ACC112 (cell line): ENCODE results near the gene PCYT1A.

Experiments used
- H2AFZ ChIP-seq: fragments of 200-600 bp; sonication (generic); one replicate; pipeline ENCODE4 v1.6.0; 2017; ENCODE audit warnings: antibody characterized with exemption, low read length; ENCODE audit not compliant: unreplicated experiment
- H3K27ac ChIP-seq: fragments of 200-600 bp; sonication (generic); 2 replicates; pipeline ENCODE4 v1.5.1; 2014; ENCODE audit warnings: low read depth, mild to moderate bottlenecking, antibody characterized with exemption, low read length, moderate library complexity
- H3K27me3 ChIP-seq: fragments of 200-600 bp; sonication (generic); 2 replicates; pipeline ENCODE4 v1.6.1; 2014; ENCODE audit warnings: mild to moderate bottlenecking, antibody characterized with exemption, low read length, moderate library complexity, mixed read lengths; ENCODE audit not compliant: insufficient read depth
- H3K36me3 ChIP-seq: fragments of 200-600 bp; sonication (generic); 2 replicates; pipeline ENCODE4 v1.6.1; 2016; ENCODE audit warnings: mild to moderate bottlenecking, antibody characterized with exemption, low read length, moderate library complexity, mixed read lengths; ENCODE audit not compliant: insufficient read depth
- H3K4me1 ChIP-seq: fragments of 200-600 bp; sonication (generic); one replicate; pipeline ENCODE4 v1.6.1; 2016; ENCODE audit warnings: low read length, mixed read lengths; ENCODE audit not compliant: insufficient read depth, unreplicated experiment, control insufficient read depth
- H3K4me3 ChIP-seq: fragments of 200-600 bp; sonication (generic); 2 replicates; pipeline ENCODE4 v1.5.1; 2014; ENCODE audit warnings: mild to moderate bottlenecking, low read depth, low read length
- H3K79me2 ChIP-seq: fragments of 200-600 bp; sonication (generic); one replicate; pipeline ENCODE4 v1.6.0; 2016; ENCODE audit warnings: low read length; ENCODE audit not compliant: control insufficient read depth, unreplicated experiment, insufficient read depth

PCYT1A gene

GRCh38 chr3:196198771-196199753, 88.5 kb downstream of the PCYT1A start:
- Histone ChIP-seq H3K36me3 (no peaks in the 10 kb centered on the region), H3K4me3 (no peak overlapping the region), H3K4me1 (no peaks in the 10 kb centered on the region), H3K79me2 (no peaks in the 10 kb centered on the region), H3K27me3 (no peaks in the 10 kb centered on the region), H2AFZ (no peak overlapping the region), H3K27ac (no peak overlapping the region)

GRCh38 chr3:196198081-196198675, 89.3 kb downstream of the PCYT1A start:
- H3K27me3 ChIP-seq = no peaks in the 10 kb centered on the region
- H3K36me3 ChIP-seq = no peaks in the 10 kb centered on the region
- no peak overlapping the region for H2AFZ ChIP-seq
- no peaks in the 10 kb centered on the region for H3K4me1 ChIP-seq
- no peaks in the 10 kb centered on the region for H3K79me2 ChIP-seq
- no peak overlapping the region for H3K27ac ChIP-seq
- H3K4me3 ChIP-seq = no peak overlapping the region

GRCh38 chr3:196197524-196197923, 90.0 kb downstream of the PCYT1A start:
- H3K79me2 ChIP-seq = no peaks in the 10 kb centered on the region
- H3K36me3 ChIP-seq = no peaks in the 10 kb centered on the region
- H3K4me3 ChIP-seq = no peak overlapping the region
- no peaks in the 10 kb centered on the region for H3K27me3 ChIP-seq
- H2AFZ ChIP-seq = no peak overlapping the region
- H3K27ac ChIP-seq = no peak overlapping the region
- no peaks in the 10 kb centered on the region for H3K4me1 ChIP-seq

- no peaks in the 10 kb centered on the region for H3K79me2 ChIP-seq
- H3K4me1 ChIP-seq = no peaks in the 10 kb centered on the region
- no peak overlapping the region for H2AFZ ChIP-seq
- H3K36me3 ChIP-seq = no peaks in the 10 kb centered on the region
- no peak overlapping the region for H3K27ac ChIP-seq
- no peaks in the 10 kb centered on the region for H3K27me3 ChIP-seq
- H3K4me3 ChIP-seq = no peak overlapping the region
These were observed 91.8 kb downstream of the PCYT1A start for GRCh38 chr3:196195664-196196265.

GRCh38 chr3:196194542-196194915, 93.0 kb downstream of the PCYT1A start:
- H3K4me3 ChIP-seq = no peak overlapping the region
- no peak overlapping the region for H3K27ac ChIP-seq
- no peaks in the 10 kb centered on the region for H3K4me1 ChIP-seq
- no peaks in the 10 kb centered on the region for H3K79me2 ChIP-seq
- no peak overlapping the region for H2AFZ ChIP-seq
- H3K27me3 ChIP-seq = no peaks in the 10 kb centered on the region
- H3K36me3 ChIP-seq = no peaks in the 10 kb centered on the region

GRCh38 chr3:196193736-196194541, 93.6 kb downstream of the PCYT1A start:
- no peak overlapping the region for H3K4me3 ChIP-seq
- no peak overlapping the region for H3K27ac ChIP-seq
- no peak overlapping the region for H2AFZ ChIP-seq
- no peaks in the 10 kb centered on the region for H3K4me1 ChIP-seq
- no peaks in the 10 kb centered on the region for H3K36me3 ChIP-seq
- no peaks in the 10 kb centered on the region for H3K79me2 ChIP-seq
- no peaks in the 10 kb centered on the region for H3K27me3 ChIP-seq

GRCh38 chr3:196193133-196193735, 94.3 kb downstream of the PCYT1A start:
- H3K36me3 ChIP-seq = no peaks in the 10 kb centered on the region
- H3K4me3 ChIP-seq = no peak overlapping the region
- no peaks in the 10 kb centered on the region for H3K4me1 ChIP-seq
- no peaks in the 10 kb centered on the region for H3K79me2 ChIP-seq
- no peaks in the 10 kb centered on the region for H3K27me3 ChIP-seq
- H2AFZ ChIP-seq = no peak overlapping the region
- no peak overlapping the region for H3K27ac ChIP-seq

GRCh38 chr3:196192524-196193051, 94.9 kb downstream of the PCYT1A start:
- no peak overlapping the region for H3K27ac ChIP-seq
- H2AFZ ChIP-seq = no peak overlapping the region

GRCh38 chr3:196192036-196192523, 95.4 kb downstream of the PCYT1A start:
- Histone ChIP-seq H3K4me3 (no peak overlapping the region), H3K36me3 (no peaks in the 10 kb centered on the region), H3K27ac (no peak overlapping the region), H3K79me2 (no peaks in the 10 kb centered on the region), H3K27me3 (no peaks in the 10 kb centered on the region), H2AFZ (no peak overlapping the region), H3K4me1 (no peaks in the 10 kb centered on the region)

More at GRCh38 chr3:196192524-196193051, 94.9 kb downstream of the PCYT1A start:
- Histone ChIP-seq H3K4me1 (no peaks in the 10 kb centered on the region), H3K27me3 (no peaks in the 10 kb centered on the region), H3K4me3 (no peak overlapping the region), H3K79me2 (no peaks in the 10 kb centered on the region), H3K36me3 (no peaks in the 10 kb centered on the region)
